ENCODE results near the gene SNTN. TPM values are rescaled to one million over a fixed set of nuclear protein-coding genes. Genes with fewer than 3 reads are reported as not detected.
"Not testable (repeated sequence)": the region's sequence is repeated elsewhere in the genome, so short reads cannot be mapped to it uniquely, and the experiment has no call there.

Gene SNTN
- polyA plus RNA-seq (2013, experiment 1 of 2; ENCODE audit: insufficient read length): not detected
- polyA plus RNA-seq (2013, experiment 2 of 2; ENCODE audit: insufficient read length): not detected

DNA sequence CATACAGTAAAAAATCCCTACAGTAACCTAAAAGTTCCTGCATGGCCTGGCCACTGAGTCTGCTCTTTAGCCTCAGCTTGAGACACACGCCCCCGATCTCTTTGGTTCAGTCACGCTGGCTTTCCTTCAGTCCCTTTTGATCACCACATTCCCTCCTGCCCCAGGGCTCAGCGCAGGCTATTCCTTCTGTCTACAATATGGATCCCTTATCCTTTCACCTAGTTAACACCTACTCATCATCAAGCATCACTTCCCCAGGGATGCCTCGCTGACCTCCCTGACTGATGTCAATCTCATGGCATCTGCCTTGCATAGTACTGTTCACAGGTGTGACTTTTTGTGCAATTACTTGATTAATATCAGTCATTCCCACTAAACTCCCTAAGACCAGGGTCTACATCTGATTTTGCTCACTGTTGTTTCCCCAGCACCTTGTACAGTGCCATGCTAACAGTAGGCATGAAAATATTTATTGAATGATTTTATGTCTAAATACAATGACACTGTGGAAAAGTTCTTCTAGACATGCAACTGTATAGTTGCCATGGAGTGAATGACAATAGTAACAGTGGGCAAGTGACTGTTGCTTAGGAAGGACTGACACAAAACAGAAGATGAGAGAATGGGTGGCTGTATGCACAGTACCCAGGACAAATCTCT lies at the start of gene SNTN:
Gene SNTN (plus strand): TSS at position 610 of the 660 bp plus-strand sequence. CDS start 13 bp downstream, at position 623.
- DNase-seq: no peak

- DNase-seq: no peak
Observed at GRCh38 chr3:63607716-63608115, 44.8 kb upstream of the SNTN start.

GRCh38 chr3:63609408-63609807 lies 43.1 kb upstream of the SNTN start:
- no peak for DNase-seq

DNA sequence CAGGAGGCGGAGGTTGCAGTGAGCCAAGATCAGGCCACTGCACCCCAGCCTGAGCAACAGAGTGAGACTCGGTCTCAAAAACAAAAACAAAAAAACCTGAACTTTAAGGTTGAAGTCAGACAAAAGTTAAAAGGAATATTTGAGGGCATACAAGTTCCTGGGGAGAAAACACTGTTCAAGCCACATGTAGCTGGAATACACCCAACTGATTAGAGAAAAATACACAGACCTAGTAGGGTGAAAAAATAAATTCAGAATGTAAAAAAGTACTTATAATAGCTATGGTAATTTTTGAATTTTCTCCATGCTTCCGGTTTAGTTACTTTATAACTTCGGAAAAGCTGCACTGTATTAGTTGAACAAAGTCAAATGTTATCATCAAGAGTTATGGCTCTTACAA lies 42.6 kb upstream of the SNTN start:
- DNase-seq: no peak

DNA sequence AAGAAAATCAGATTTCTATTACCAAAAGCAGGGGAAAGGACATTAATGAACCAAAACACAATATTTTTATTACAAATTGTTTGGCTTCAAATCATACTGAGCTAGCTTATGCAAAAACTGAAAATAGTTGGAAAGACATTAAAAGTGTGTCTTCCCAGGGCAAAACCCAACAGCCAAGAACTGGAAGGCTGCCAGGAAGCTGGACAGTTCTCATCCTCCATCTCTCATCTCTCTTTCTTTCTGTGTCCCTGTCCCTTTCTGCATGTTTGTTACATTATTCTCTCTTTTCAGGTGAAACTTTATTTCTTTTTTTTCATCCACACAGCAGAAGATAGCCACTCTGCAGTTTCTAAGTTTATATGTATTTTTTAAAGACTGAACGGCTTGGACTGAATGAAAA lies 41.1 kb upstream of the SNTN start:
- peak; percentile 7 for DNase-seq

GRCh38 chr3:63613561-63613960 lies 38.9 kb upstream of the SNTN start:
- DNase-seq: peak; percentile 67

GRCh38 chr3:63617391-63617790 lies 35.1 kb upstream of the SNTN start:
- DNase-seq: no peak

GRCh38 chr3:63624941-63625560 lies 27.4 kb upstream of the SNTN start:
- DNase-seq: peak; percentile 97

DNA sequence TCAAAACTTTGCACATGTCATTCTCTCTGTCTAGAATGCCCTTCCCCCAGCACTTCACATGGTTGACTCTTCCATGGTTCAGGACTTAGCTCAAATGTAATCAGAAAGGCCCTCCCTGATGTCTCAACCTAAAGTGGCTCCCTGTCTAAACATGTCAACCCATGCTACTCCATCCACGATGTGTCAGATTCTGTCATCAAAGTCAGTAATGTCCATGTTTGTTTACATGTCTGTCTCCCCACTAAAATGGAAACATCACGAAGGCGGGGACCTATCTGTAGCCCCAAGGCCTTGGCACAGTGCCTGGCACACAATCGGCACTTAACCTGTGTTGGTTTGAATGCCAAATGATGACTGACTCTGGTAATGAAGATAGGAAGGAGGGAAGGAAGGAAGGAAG lies 20.8 kb upstream of the SNTN start:
- DNase-seq: no peak

DNA sequence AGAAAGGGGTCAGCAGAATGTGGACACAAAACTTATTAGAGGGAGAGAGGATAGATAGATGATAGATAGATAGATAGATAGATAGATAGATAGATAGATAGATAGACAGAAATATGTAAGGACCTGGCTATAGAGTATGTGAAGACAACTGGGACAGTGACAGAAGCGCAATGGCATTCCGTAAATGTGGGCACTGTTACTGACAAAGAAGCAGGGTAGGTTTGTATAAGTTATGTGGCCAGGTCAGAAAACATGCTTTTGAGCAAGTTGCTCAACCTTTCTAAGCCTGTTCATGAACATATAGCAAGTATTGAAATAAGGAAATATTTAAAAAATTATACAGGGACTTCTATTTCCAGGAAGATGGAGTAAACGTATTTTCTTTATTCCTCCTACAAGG lies 17.3 kb upstream of the SNTN start:
- no peak for DNase-seq

GRCh38 chr3:63639806-63640205 lies 12.7 kb upstream of the SNTN start:
- DNase-seq: peak; percentile 36

GRCh38 chr3:63642488-63642887 lies 10.0 kb upstream of the SNTN start:
- DNase-seq: no peak

GRCh38 chr3:63644212-63644797 lies 8.2 kb upstream of the SNTN start:
- DNase-seq: no peak

DNA sequence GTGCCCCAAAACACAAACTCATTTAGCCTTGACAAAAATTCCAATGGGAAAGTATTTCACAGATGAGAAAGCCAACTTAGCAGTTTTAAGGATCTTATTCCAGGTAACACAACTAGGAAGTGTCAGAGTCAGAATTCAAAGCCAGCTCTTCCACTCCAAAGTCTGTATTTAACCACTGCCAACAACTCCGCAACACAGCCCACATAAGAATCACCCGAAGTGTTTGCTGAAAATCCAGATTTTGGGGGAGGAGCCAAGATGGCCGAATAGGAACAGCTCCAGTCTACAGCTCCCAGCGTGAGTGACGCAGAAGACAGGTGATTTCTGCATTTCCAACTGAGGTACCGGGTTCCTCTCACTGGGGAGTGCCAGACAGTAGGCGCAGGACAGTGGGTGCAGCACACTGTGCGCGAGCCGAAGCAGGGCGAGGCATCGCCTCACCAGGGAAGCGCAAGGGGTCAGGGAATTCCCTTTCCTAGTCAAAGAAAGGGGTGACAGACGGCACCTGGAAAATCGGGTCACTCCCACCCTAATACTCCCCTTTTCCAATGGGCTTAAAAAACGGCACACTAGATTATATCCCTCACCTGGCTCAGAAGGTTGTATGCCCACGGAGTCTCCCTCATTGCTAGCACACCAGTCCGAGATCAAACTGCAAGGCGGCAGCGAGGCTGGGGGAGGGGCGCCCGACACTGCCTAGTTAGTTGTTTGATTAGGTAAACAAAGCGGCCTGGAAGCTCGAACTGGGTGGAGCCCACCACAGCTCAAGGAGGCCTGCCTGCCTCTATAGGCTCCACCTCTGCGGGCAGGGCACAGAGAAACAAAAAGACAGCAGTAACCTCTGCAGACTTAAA lies 7.3 kb upstream of the SNTN start:
- not testable (repeated sequence) for DNase-seq

GRCh38 chr3:63654211-63654610 lies 1.7 kb downstream of the SNTN start:
- peak; percentile 44 for DNase-seq

DNA sequence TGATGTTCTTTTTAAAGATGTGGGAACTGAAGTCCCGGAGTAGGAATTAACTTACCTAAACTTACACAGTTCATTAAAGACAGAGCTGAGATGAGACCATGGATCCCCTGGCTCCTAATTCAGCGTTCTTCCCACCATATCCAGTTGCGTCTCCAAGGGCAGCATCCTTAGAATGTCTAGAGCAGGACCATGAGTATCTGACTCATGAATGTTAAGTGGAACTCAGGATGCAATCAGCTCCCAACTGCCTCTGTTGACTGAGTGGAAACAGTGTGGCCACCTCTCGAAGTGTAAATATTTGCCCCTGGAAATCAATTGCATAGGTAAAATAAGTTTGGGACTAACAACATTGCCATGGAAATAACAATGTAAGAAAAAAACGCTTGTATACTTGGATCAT lies 2.5 kb downstream of the SNTN start:
- peak; percentile 14 for DNase-seq

- peak; percentile 96 for DNase-seq
Observed at GRCh38 chr3:63655519-63655918, 3.0 kb downstream of the SNTN start.

- peak; percentile 92 for DNase-seq
Observed at GRCh38 chr3:63656786-63657185, 4.3 kb downstream of the SNTN start.

DNA sequence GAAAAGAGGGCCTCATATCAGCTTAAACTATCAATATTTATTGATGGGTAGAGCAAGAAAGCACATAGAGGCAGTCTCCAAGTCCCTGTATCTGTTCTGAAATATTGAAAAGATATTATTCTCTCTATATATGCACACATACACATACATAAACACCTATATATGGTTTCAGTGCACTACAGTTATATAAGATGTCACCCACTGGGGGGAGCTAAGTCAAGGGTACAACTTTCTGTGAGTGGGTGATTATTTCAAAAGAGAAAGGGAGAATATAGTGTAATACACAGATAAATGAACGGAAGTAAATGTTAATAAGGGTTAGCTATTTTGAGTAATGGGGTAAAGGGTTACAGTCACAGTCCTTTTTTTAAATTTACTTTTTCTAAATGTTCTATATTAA lies 8.8 kb downstream of the SNTN start:
- peak; percentile 16 for DNase-seq

DNA sequence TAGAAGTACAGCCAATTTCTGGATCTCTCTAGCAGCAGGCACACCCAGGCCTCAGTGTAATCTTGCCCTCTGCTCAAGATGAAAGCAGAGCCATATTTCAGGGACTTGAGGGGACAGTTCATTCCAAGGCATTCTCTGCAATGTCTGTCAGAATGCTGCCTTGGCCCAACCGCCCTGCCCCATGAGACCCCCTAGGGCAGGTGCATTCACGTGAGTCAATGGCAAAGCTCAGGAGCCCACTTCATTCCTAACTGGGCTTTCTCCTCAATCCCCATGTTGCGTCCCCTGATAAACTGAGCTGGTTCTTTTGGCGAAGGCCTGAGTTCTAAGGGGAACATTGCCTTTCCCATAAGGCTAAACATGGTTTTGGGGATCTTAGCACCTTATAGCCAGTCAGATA lies 9.5 kb downstream of the SNTN start:
- no peak for DNase-seq

- peak; percentile 25 for DNase-seq
Observed at GRCh38 chr3:63662500-63662899, 10.0 kb downstream of the SNTN start.

DNA sequence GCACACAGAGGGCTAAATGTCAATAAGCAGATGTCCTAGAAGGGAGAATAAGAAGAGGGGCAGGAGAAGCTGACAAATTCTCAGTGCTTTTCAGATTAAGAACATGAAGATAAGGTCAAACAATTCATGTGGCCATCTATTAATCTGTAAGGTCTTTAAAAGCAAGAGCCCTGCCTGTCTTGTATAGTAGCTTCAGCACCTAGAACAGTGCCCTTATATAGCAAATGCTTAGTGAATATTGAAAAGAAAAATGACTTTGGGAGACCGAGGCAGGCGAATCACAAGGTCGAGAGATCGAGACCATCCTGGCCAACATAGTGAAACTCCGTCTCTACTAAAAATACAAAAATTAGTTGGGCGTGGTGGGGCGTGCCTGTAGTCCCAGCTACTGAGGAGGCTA lies 18.1 kb downstream of the SNTN start:
- DNase-seq: no peak

- DNase-seq: no peak
Observed at GRCh38 chr3:63673111-63673510, 20.6 kb downstream of the SNTN start.

Data from fibroblast of skin of abdomen (primary cell).